Naive thymus-derived CD4-positive, alpha-beta T cell (primary cell): ENCODE results near the gene CNDP2. TPM values are rescaled to one million over a fixed set of nuclear protein-coding genes. Genes with fewer than 3 reads are reported as not detected.
A peak's percentile ranks its signal among the peaks of the same experiment; 100 is the strongest.

Source experiments
- ATAC-seq: fragments of 150-1000 bp; cut with Tn5 transposase; 2 replicates; pipeline ENCODE4 v1.10.0; 2021; ENCODE audit warnings: mild to moderate bottlenecking, moderate library complexity
- CTCF ChIA-PET: fragments of 350-600 bp; sonication (Branson Sonifier 250); formaldehyde crosslinking; loops from one replicate; lab custom pipeline; 2021; ENCODE audit warnings: antibody characterized with exemption; lab: Charles Lee
- POLR2A ChIA-PET: fragments of 350-600 bp; sonication (Branson Sonifier 250); formaldehyde crosslinking; loops from one replicate; lab custom pipeline; 2021; ENCODE audit warnings: antibody characterized with exemption, inconsistent platforms; lab: Charles Lee
- DNase-seq, 9 donors: peaks; one replicate each; pipeline versions ENCODE4 v3.0.0 to v3.0.0-alpha.2; 2020 to 2022; ENCODE audit warnings: mixed read lengths in 1 of 9
- H3K27ac ChIP-seq: one replicate; pipeline ENCODE4 v1.7.0; 2013; ENCODE audit warnings: mild to moderate bottlenecking, low read depth, low read length, moderate library complexity
- H3K27me3 ChIP-seq, 2 donors: one replicate each; pipeline ENCODE4 v1.7.0; 2013; ENCODE audit warnings: low read length in 2 of 2, mild to moderate bottlenecking in 2 of 2, moderate library complexity in 2 of 2; ENCODE audit not compliant: control insufficient read depth in 2 of 2, insufficient read depth in 2 of 2
- H3K36me3 ChIP-seq, 3 experiments: 1 replicate in 2 of 3; 2 replicates in 1 of 3; pipeline ENCODE4 v1.7.0; 2013; ENCODE audit warnings: low read length in 3 of 3, mild to moderate bottlenecking in 3 of 3, moderate library complexity in 1 of 3; ENCODE audit not compliant: insufficient read depth in 3 of 3, control insufficient read depth in 2 of 3
- H3K4me1 ChIP-seq, 2 donors: one replicate each; pipeline ENCODE4 v1.7.0; 2013; ENCODE audit warnings: low read length in 2 of 2, mild to moderate bottlenecking in 2 of 2, moderate library complexity in 1 of 2; ENCODE audit not compliant: control insufficient read depth in 2 of 2, insufficient read depth in 2 of 2
- H3K4me3 ChIP-seq: 2 replicates; pipeline ENCODE4 v1.7.0; 2013; ENCODE audit warnings: mild to moderate bottlenecking, low read length
- H3K9me3 ChIP-seq, 3 experiments: 1 replicate in 2 of 3; 2 replicates in 1 of 3; pipeline ENCODE4 v1.7.0; 2013; ENCODE audit warnings: low read length in 3 of 3; ENCODE audit not compliant: control insufficient read depth in 2 of 3
- H3K27ac Mint-ChIP-seq, 9 donors: one replicate each; pipeline ENCODE4 v1.8.0; 2020 to 2022; ENCODE audit warnings: mixed read lengths in 9 of 9, mild to moderate bottlenecking in 8 of 9, moderate library complexity in 5 of 9, inconsistent platforms in 2 of 9
- H3K27me3 Mint-ChIP-seq, 5 donors: one replicate each; pipeline ENCODE4 v1.8.0; 2021 to 2022; ENCODE audit warnings: mixed read lengths in 5 of 5, mild to moderate bottlenecking in 1 of 5
- H3K36me3 Mint-ChIP-seq, 5 donors: one replicate each; pipeline ENCODE4 v1.8.0; 2020 to 2022; ENCODE audit warnings: mixed read lengths in 5 of 5, mild to moderate bottlenecking in 3 of 5, inconsistent platforms in 1 of 5
- H3K4me1 Mint-ChIP-seq, 7 donors: one replicate each; pipeline ENCODE4 v1.8.0; 2020 to 2022; ENCODE audit warnings: mixed read lengths in 7 of 7, mild to moderate bottlenecking in 3 of 7, inconsistent platforms in 1 of 7
- H3K4me3 Mint-ChIP-seq, 10 donors: one replicate each; pipeline ENCODE4 v1.8.0; 2020 to 2022; ENCODE audit warnings: mild to moderate bottlenecking in 10 of 10, mixed read lengths in 10 of 10, moderate library complexity in 6 of 10, inconsistent platforms in 2 of 10
- H3K9me3 Mint-ChIP-seq, 11 donors: one replicate each; pipeline ENCODE4 v1.8.0; 2020 to 2022; ENCODE audit warnings: mixed read lengths in 11 of 11, mild to moderate bottlenecking in 4 of 11, inconsistent platforms in 1 of 11, moderate library complexity in 1 of 11
- intact Hi-C, 2 donors: fragments of 100-400 bp; cut with micrococcal nuclease; formaldehyde crosslinking; loops; one replicate each; pipeline ENCODE4 v1.15.1; 2023
- polyA plus RNA-seq, 2 donors: library from polyadenylated mRNA; unstranded; fragments of 300-500 nt; fragmentation: Illumina TruSeq; gene quantifications; one replicate each; pipeline ENCODE4 v1.2.3, GENCODE V29; 2021
- total RNA-seq, 6 experiments: library from RNA in 5 of 6; stranded (reverse) in 5 of 6; gene quantifications; 1 replicate in 5 of 6; 2 replicates in 1 of 6; pipeline ENCODE4 v1.2.3 and lab custom pipeline; 2021 to 2026

The CNDP2 gene
- total and polyA plus RNA-seq, 7 experiments from 2014 or later = 87.7 to 169 (median 141) TPM

DNA sequence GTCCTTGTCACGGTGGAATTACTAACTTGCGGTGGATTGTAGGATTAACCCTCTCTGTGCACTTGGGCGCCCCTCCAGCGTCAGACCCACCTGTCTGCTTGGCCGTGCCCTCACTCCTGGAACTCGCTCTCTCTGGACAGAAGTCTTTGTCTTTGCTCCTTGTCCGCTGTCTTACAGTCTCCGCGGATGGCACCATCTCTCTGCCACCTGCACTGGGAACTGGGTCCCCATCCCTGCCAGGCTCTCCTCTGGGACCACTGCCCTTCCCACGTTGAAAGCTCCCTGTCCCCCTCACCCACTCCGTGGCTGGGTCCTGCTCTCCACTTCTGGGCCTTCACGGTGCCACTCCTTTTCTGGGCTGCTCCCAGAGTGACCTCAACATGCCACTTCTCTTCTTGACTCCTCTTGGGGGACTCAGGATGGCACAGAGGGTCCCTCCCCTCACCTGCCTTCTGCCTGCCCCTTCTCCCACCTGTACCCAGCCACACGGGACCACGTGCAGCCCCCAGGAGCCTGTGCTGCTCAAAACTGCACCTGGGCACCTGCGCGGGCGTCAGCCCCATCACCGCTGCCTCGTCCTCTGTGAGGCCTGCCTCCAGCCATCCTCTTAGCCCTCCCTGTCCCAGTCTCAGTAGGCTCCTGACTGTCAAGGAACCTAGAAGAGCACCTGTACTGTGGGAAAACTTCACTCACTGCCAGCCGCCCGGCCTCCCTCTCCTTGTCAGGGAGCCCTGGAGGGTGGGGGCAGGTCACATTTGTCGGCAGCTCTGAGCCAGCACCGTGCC, 11.1 kb downstream of the CNDP2 start:
- Histone ChIP-seq H3K36me3 (peaks cover 20 to 93% (median 21%) of the 10 kb centered on the region in 3 experiments), H3K9me3 (no peaks in the 10 kb centered on the region), H3K4me3 (no peak overlapping the region), H3K27ac (no peak overlapping the region), H3K4me1 (no peaks in the 10 kb centered on the region), H3K27me3 (no peaks in the 10 kb centered on the region)
- Mint-ChIP-seq H3K27me3 (no peaks in the 10 kb centered on the region), H3K4me3 (no peak overlapping the region), H3K27ac (peak overlapping the region in 3 of 9 donors; percentile 13 to 36 (median 19)), H3K9me3 (no peaks in the 10 kb centered on the region), H3K36me3 (peaks cover 25 to 68% (median 35%) of the 10 kb centered on the region in 5 donors), H3K4me1 (peaks cover 10 to 25% (median 18%) of the 10 kb centered on the region in 7 donors)
- ChIA-PET POLR2A (no interaction called here), CTCF (no interaction called here)
- no peak for DNase-seq
- ATAC-seq = no peak
- intact Hi-C loops = no loop called here

DNA sequence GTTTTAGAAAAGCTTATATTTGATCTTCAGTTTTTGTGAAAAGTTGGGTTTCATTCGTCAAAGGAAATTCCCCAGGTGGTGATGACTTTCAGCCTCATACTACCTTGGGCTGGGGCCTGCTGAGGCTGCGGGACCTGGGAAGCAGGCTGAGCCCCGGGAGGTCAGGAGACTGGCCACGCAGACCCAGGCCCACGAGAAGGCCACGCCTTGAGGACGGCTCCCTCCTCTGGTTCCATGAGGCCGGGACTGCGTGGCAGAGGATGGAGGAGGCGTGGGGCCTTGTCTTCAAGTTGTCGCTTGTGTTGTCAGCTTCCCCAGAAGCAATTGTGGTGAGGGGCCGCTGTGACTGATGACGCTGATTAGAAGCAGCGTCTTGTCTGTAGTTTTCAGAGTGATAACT, 11.8 kb downstream of the CNDP2 start:
- DNase-seq (no peak), ATAC-seq (no peak)
- POLR2A ChIA-PET = no interaction called here
- intact Hi-C loops = no loop called here
- CTCF ChIA-PET = no interaction called here
- Mint-ChIP-seq H3K36me3 (peaks cover 25 to 70% (median 37%) of the 10 kb centered on the region in 5 donors), H3K9me3 (no peaks in the 10 kb centered on the region), H3K27me3 (no peaks in the 10 kb centered on the region), H3K4me1 (peaks cover 10 to 21% (median 13%) of the 10 kb centered on the region in 7 donors), H3K27ac (peak overlapping the region in 2 of 9 donors; percentile 13 to 36), H3K4me3 (no peak overlapping the region)
- Histone ChIP-seq H3K4me3 (no peak overlapping the region), H3K9me3 (no peaks in the 10 kb centered on the region), H3K27me3 (no peaks in the 10 kb centered on the region), H3K36me3 (peaks cover 15 to 93% (median 21%) of the 10 kb centered on the region in 3 experiments), H3K4me1 (no peaks in the 10 kb centered on the region), H3K27ac (no peak overlapping the region)

DNA sequence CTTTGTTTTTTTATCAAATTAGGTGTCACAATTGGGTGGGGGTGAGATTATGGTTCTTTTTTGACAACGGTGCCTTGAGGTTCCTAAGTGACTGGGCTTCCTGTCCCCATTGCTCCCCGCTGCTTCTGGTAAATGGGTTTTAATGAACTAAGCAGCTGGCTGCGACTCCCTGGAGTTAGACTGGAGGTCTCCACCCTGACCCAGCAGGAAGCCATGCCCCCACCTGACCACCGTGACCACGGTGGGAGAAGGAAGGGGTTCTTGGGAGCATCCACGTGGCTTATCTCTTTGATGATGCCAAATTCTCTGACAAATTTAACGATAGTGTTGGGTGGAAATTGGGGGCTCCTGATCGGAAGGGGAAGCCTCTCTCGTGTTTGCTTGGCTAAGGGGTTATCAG, 12.2 kb downstream of the CNDP2 start:
- no peak overlapping the region for H3K27ac ChIP-seq
- H3K9me3 Mint-ChIP-seq = no peaks in the 10 kb centered on the region
- H3K4me1 Mint-ChIP-seq = peaks cover 6 to 21% (median 9%) of the 10 kb centered on the region in 7 donors
- CTCF ChIA-PET = interaction anchor here (0.9 kb wide), 1 partner anchor 43 kb away, joined by 3 read pairs; no protein-coding TSS in a partner anchor
- POLR2A ChIA-PET = no interaction called here
- no peaks in the 10 kb centered on the region for H3K27me3 ChIP-seq
- H3K4me3 Mint-ChIP-seq = no peak overlapping the region
- DNase-seq (no peak), ATAC-seq (no peak)
- no peaks in the 10 kb centered on the region for H3K9me3 ChIP-seq
- intact Hi-C loops = no loop called here
- H3K4me1 ChIP-seq = no peaks in the 10 kb centered on the region
- peaks cover 15 to 94% (median 21%) of the 10 kb centered on the region in 3 experiments for H3K36me3 ChIP-seq
- H3K27ac Mint-ChIP-seq = peak overlapping the region in 1 of 9 donors; percentile 36
- no peak overlapping the region for H3K4me3 ChIP-seq
- H3K36me3 Mint-ChIP-seq = peaks cover 23 to 70% (median 34%) of the 10 kb centered on the region in 5 donors
- no peaks in the 10 kb centered on the region for H3K27me3 Mint-ChIP-seq

DNA sequence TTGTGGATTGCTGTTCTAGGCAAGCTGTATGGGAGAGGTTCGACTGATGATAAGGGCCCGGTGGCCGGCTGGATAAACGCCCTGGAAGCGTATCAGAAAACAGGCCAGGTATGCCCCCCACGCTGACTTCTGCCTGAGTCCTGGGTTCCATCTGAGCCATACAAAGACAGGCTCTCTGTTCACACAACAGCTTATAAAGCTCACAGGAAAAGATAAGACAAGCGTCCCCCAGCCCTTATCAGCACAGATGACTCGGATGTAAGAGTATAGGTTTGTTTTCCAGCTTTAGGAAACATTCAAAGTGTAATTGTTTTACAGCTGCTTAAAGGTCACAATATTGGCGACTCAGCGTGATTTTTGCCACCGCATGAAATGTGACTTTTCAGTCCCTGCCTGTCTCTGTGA, 12.7 kb downstream of the CNDP2 start:
- no peak for DNase-seq
- H3K27me3 ChIP-seq = no peaks in the 10 kb centered on the region
- Mint-ChIP-seq H3K36me3 (peaks cover 20 to 70% (median 32%) of the 10 kb centered on the region in 5 donors), H3K4me1 (peaks cover 5 to 23% (median 9%) of the 10 kb centered on the region in 7 donors), H3K27ac (no peak overlapping the region), H3K4me3 (no peak overlapping the region), H3K27me3 (no peaks in the 10 kb centered on the region), H3K9me3 (no peaks in the 10 kb centered on the region)
- no peaks in the 10 kb centered on the region for H3K4me1 ChIP-seq
- H3K4me3 ChIP-seq = no peak overlapping the region
- no peak overlapping the region for H3K27ac ChIP-seq
- peaks cover 15 to 96% (median 21%) of the 10 kb centered on the region in 3 experiments for H3K36me3 ChIP-seq
- H3K9me3 ChIP-seq = no peaks in the 10 kb centered on the region
- intact Hi-C loops = no loop called here
- CTCF ChIA-PET = interaction anchor here (0.9 kb wide), 1 partner anchor 43 kb away, joined by 3 read pairs; no protein-coding TSS in a partner anchor
- ATAC-seq = no peak
- POLR2A ChIA-PET = no interaction called here

DNA sequence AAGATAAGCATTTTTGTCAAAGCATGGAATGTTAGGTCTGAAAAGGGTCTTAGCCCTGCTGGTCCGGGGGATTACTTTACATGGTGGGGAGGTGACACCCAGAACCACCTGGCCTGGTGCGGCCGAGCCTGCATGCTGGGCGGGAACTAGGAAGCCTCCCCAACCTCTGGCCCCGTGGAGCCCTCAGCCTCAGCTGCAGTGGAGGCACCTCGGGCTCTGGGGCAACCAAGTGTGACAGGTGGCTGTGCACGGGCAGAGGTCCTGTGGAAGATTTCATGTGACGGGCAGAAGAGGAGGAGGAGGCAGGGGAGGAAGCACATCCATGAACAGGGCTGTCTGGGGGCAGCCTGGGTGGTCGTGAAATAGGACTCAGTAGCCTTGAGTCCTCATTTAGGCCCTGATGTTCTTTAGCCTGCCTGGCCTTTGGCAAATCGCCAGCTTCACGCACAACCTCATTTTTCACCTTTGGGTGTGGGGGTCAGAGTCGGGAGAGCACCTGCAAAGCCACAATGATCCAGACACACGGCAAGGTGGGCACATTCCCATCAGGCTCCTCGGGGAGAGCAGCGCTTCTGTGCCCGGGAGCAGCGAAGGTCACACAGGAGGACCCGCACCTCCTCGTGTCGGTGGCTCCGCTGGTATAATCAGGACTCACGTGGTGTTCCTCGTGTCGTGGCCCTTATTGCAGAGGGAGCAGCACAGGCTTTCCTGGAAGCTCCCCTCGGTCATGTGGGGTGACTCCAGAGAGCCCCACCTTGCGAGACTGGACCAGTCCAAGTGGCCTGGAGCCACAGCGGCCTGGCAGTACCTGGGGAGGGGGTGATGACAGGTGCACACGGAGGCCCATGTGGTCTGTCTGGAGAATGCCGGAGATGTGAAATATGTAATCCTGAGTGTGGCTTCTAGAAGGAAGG, 13.9 kb downstream of the CNDP2 start:
- Mint-ChIP-seq H3K4me3 (no peak overlapping the region), H3K9me3 (no peaks in the 10 kb centered on the region), H3K27ac (no peak overlapping the region), H3K4me1 (peaks cover 5 to 28% (median 9%) of the 10 kb centered on the region in 7 donors), H3K36me3 (peaks cover 17 to 70% (median 34%) of the 10 kb centered on the region in 5 donors), H3K27me3 (no peaks in the 10 kb centered on the region)
- CTCF ChIA-PET = no interaction called here
- DNase-seq = no peak
- intact Hi-C loops = no loop called here
- no peak for ATAC-seq
- Histone ChIP-seq H3K9me3 (no peaks in the 10 kb centered on the region), H3K27ac (no peak overlapping the region), H3K36me3 (peaks cover 8 to 96% (median 27%) of the 10 kb centered on the region in 3 experiments), H3K4me1 (no peaks in the 10 kb centered on the region), H3K27me3 (no peaks in the 10 kb centered on the region), H3K4me3 (no peak overlapping the region)
- POLR2A ChIA-PET = no interaction called here

DNA sequence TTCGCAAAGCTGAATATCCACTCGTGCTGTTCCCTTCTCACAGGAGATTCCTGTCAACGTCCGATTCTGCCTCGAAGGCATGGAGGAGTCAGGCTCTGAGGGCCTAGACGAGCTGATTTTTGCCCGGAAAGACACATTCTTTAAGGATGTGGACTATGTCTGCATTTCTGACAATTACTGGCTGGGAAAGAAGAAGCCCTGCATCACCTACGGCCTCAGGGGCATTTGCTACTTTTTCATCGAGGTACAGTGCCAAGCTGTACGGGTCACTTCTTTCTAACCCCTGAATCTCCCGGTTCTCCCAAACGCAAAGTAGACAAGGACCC, 14.6 kb downstream of the CNDP2 start:
- ChIA-PET POLR2A (no interaction called here), CTCF (no interaction called here)
- H3K27me3 Mint-ChIP-seq = no peaks in the 10 kb centered on the region

More for the DNA sequence above, 14.6 kb downstream of the CNDP2 start:
- H3K27ac Mint-ChIP-seq = no peak overlapping the region
- DNase-seq = no peak
- Histone ChIP-seq H3K36me3 (peaks cover 5 to 96% (median 29%) of the 10 kb centered on the region in 3 experiments), H3K4me3 (no peak overlapping the region), H3K27me3 (no peaks in the 10 kb centered on the region), H3K9me3 (no peaks in the 10 kb centered on the region), H3K4me1 (no peaks in the 10 kb centered on the region), H3K27ac (no peak overlapping the region)
- peaks cover 5 to 24% (median 7%) of the 10 kb centered on the region in 7 donors for H3K4me1 Mint-ChIP-seq
- ATAC-seq = no peak
- H3K36me3 Mint-ChIP-seq = peaks cover 14 to 69% (median 37%) of the 10 kb centered on the region in 5 donors
- H3K9me3 Mint-ChIP-seq = no peaks in the 10 kb centered on the region
- no peak overlapping the region for H3K4me3 Mint-ChIP-seq
- intact Hi-C loops = no loop called here
